Prostate gland (tissue), 2 donors: Measurements from ENCODE around the gene TMBIM1. TPM values are rescaled to one million over a fixed set of nuclear protein-coding genes. Genes with fewer than 3 reads are reported as not detected.

Experiments used
- DNase-seq: peaks from one replicate; pipeline ENCODE4 v3.0.0-alpha.2; 2019; ENCODE audit warnings: low spot score
- H3K27ac ChIP-seq, 2 donors: fragments of 200-600 bp; sonication (generic); 2 replicates each; pipeline ENCODE4 v1.5.1; 2017 to 2019
- H3K27me3 ChIP-seq: fragments of 200-600 bp; sonication (generic); replicated peaks from 2 replicates; pipeline ENCODE4 v1.5.1; 2019; ENCODE audit not compliant: insufficient read depth
- H3K36me3 ChIP-seq, 2 donors: fragments of 200-600 bp; sonication (generic); 1 replicate in 1 of 2; 2 replicates in 1 of 2; pipeline versions ENCODE4 v1.5.1 to v1.8.1; 2017 to 2019
- H3K4me1 ChIP-seq: fragments of 200-600 bp; sonication (generic); replicated peaks from 2 replicates; pipeline ENCODE4 v1.5.1; 2019
- H3K4me3 ChIP-seq, 2 donors: fragments of 200-600 bp; sonication (generic); 2 replicates each; pipeline ENCODE4 v1.5.1; 2017 to 2019
- H3K9me3 ChIP-seq: fragments of 200-600 bp; sonication (generic); 2 replicates; pipeline ENCODE4 v1.5.1; 2017
- CTCF ChIP-seq, 4 experiments: fragments of 200-600 bp in 2 of 4; fragments of 450-650 bp in 2 of 4; sonication (generic) in 2 of 4; IDR thresholded peaks; 1 replicate in 3 of 4; 2 replicates in 1 of 4; pipeline ENCODE4 v1.5.1; 2016 to 2019; ENCODE audit warnings: antibody characterized with exemption in 4 of 4, mild to moderate bottlenecking in 2 of 4, moderate library complexity in 2 of 4
- POLR2A ChIP-seq: fragments of 450-650 bp; IDR thresholded peaks from one replicate; pipeline ENCODE4 v1.6.1; 2016; ENCODE audit warnings: antibody characterized with exemption, mild to moderate bottlenecking
- POLR2AphosphoS5 ChIP-seq: sonication (generic); formaldehyde crosslinking; IDR thresholded peaks from one replicate; pipeline ENCODE4 v1.6.1; 2017; ENCODE audit warnings: antibody characterized with exemption
- WGBS: methylation state at CpG from one replicate; pipeline ENCODE4 v1.1.5; 2018; 5-methylcytosine and 5-hydroxymethylcytosine counted together
- intact Hi-C: fragments of 100-400 bp; cut with DNase I; formaldehyde crosslinking; loops from one replicate; pipeline ENCODE4 v1.14.2; 2022
- total RNA-seq, 2 donors: library from RNA; depleted of rRNA; stranded (reverse); fragments of >200 nt; gene quantifications; one replicate each; pipeline ENCODE4 v1.1.0, GENCODE V29; 2016

The TMBIM1 gene
- total RNA-seq, 2 donors from 2014 or later: 139 to 193 TPM

GRCh38 chr2:218269900-218270720 lies 22.2 kb downstream of the TMBIM1 start, which contains the start of the genes AAMP and PNKD:
TSS of gene AAMP (minus strand) at chr2:218270137. CDS start at chr2:218270086, 51 bp downstream.
TSS of gene PNKD (plus strand) at chr2:218270519. CDS start at chr2:218270536, 17 bp downstream.
- intact Hi-C loops: loop anchor here (5.0 kb wide), 3 partner anchors 53 to 127 kb away; partner anchors contain the start of genes ARPC2 and CTDSP1

GRCh38 chr2:218267259-218267658 lies 25.0 kb downstream of the TMBIM1 start:
- 98% methylated on average over 6 of the region's 6 CpGs for WGBS
- Histone ChIP-seq H3K9me3 (no peaks in the 10 kb centered on the region), H3K36me3 (peaks cover 18 to 28% of the 10 kb centered on the region in 2 donors), H3K4me1 (peaks cover 8% of the 10 kb centered on the region), H3K4me3 (no peak overlapping the region), H3K27me3 (no peaks in the 10 kb centered on the region), H3K27ac (no peak overlapping the region)
- DNase-seq: no peak
- intact Hi-C loops: no loop called here
- TF ChIP-seq POLR2A: no peak
- no peak for TF ChIP-seq POLR2AphosphoS5
- TF ChIP-seq CTCF (IDR thresholded peaks at IDR 0.05): no peak

More at GRCh38 chr2:218269900-218270720, 22.2 kb downstream of the TMBIM1 start, which contains the start of the genes AAMP and PNKD:
- H3K4me3 ChIP-seq: peak within 1 kb of the TSS; percentile 69 to 91
- H3K27me3 ChIP-seq: no peaks in the 10 kb centered on the region
- H3K9me3 ChIP-seq: no peaks in the 10 kb centered on the region
- under 1% methylated on average over 55 of the region's 64 CpGs for WGBS
- peaks cover 21 to 22% of the 10 kb centered on the region in 2 donors for H3K36me3 ChIP-seq
- DNase-seq: peak; percentile 100
- peak; percentile 97 for TF ChIP-seq POLR2AphosphoS5
- peak; percentile 94 for TF ChIP-seq POLR2A
- TF ChIP-seq CTCF (IDR thresholded peaks at IDR 0.05): peak; percentile 24 to 59 (median 39)
- H3K4me1 ChIP-seq: peaks cover 12% of the 10 kb centered on the region
- peak within 1 kb of the TSS; percentile 78 to 86 for H3K27ac ChIP-seq

- WGBS: 95% methylated on average over 15 of the region's 15 CpGs
These were observed 25.9 kb downstream of the TMBIM1 start for GRCh38 chr2:218266316-218266979.

GRCh38 chr2:218265626-218266025 lies 26.7 kb downstream of the TMBIM1 start:
- Histone ChIP-seq H3K9me3 (no peaks in the 10 kb centered on the region), H3K4me1 (no peaks in the 10 kb centered on the region), H3K27ac (no peak overlapping the region), H3K4me3 (no peak overlapping the region), H3K27me3 (no peaks in the 10 kb centered on the region), H3K36me3 (peaks cover 18 to 28% of the 10 kb centered on the region in 2 donors)
- intact Hi-C loops: no loop called here
- no peak for DNase-seq
- TF ChIP-seq CTCF (IDR thresholded peaks at IDR 0.05): no peak
- TF ChIP-seq POLR2A: no peak
- TF ChIP-seq POLR2AphosphoS5: no peak
- WGBS: 92% methylated on average over 8 of the region's 8 CpGs

More at GRCh38 chr2:218266316-218266979, 25.9 kb downstream of the TMBIM1 start:
- peaks cover 18 to 28% of the 10 kb centered on the region in 2 donors for H3K36me3 ChIP-seq
- no peak overlapping the region for H3K27ac ChIP-seq
- H3K4me1 ChIP-seq: peaks cover under 1% of the 10 kb centered on the region
- no peaks in the 10 kb centered on the region for H3K9me3 ChIP-seq
- intact Hi-C loops: no loop called here
- no peaks in the 10 kb centered on the region for H3K27me3 ChIP-seq
- no peak overlapping the region for H3K4me3 ChIP-seq
- no peak for DNase-seq
- TF ChIP-seq POLR2AphosphoS5 (no peak), POLR2A (no peak), CTCF (IDR thresholded peaks at IDR 0.05) (no peak)
